ENCODE measurements around the gene CNTNAP5. TPM values are rescaled to one million over a fixed set of nuclear protein-coding genes. Genes with fewer than 3 reads are reported as not detected.

Gene CNTNAP5
- total RNA-seq, 1 experiment from 2014 or later: not detected

DNA sequence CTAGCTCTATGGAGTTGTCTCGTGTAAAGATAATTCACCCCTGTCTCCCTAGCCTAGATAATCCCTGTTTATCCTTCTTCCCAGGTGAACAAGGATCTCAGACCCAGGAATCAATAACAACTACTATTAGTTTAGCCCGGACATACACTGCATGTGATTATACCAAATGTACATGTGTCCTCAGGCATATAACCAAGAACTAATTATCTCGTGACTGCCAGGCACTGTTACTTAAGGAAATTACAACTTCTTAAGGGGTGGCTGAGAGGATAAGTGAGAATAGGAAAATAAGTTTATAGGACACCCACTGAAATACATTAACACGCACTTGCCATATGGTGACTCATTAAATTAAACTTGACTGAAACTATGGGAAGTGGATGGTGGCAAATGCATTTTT is 126.6 kb downstream of the CNTNAP5 start:
- H3K4me3 Mint-ChIP-seq (ENCODE audit: unreplicated experiment): no peak overlapping the region
- H3K4me1 Mint-ChIP-seq (ENCODE audit: insufficient read depth, unreplicated experiment): peaks cover 4% of the 10 kb centered on the region
- H3K27me3 Mint-ChIP-seq (ENCODE audit: insufficient read depth, unreplicated experiment): no peaks in the 10 kb centered on the region
- TF ChIP-seq, protein P1, sequence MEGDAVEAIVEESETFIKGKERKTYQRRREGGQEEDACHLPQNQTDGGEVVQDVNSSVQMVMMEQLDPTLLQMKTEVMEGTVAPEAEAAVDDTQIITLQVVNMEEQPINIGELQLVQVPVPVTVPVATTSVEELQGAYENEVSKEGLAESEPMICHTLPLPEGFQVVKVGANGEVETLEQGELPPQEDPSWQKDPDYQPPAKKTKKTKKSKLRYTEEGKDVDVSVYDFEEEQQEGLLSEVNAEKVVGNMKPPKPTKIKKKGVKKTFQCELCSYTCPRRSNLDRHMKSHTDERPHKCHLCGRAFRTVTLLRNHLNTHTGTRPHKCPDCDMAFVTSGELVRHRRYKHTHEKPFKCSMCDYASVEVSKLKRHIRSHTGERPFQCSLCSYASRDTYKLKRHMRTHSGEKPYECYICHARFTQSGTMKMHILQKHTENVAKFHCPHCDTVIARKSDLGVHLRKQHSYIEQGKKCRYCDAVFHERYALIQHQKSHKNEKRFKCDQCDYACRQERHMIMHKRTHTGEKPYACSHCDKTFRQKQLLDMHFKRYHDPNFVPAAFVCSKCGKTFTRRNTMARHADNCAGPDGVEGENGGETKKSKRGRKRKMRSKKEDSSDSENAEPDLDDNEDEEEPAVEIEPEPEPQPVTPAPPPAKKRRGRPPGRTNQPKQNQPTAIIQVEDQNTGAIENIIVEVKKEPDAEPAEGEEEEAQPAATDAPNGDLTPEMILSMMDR (IDR thresholded peaks at IDR 0.05; ENCODE audit: unreplicated experiment): no peak
- ChIA-PET CTCF (no interaction called here), POLR2A (no interaction called here)
- BruUV-seq (replicated peaks): no TSS peak
- H3K36me3 Mint-ChIP-seq (ENCODE audit: insufficient read depth, unreplicated experiment): no peaks in the 10 kb centered on the region
- no peak overlapping the region for H3K27ac Mint-ChIP-seq (ENCODE audit: low read depth, unreplicated experiment)
- DNase-seq (ENCODE audit: unreplicated experiment): no peak
- intact Hi-C loops (cut with micrococcal nuclease): no loop called here
- no peaks in the 10 kb centered on the region for H3K9me3 Mint-ChIP-seq (ENCODE audit: unreplicated experiment)

DNA sequence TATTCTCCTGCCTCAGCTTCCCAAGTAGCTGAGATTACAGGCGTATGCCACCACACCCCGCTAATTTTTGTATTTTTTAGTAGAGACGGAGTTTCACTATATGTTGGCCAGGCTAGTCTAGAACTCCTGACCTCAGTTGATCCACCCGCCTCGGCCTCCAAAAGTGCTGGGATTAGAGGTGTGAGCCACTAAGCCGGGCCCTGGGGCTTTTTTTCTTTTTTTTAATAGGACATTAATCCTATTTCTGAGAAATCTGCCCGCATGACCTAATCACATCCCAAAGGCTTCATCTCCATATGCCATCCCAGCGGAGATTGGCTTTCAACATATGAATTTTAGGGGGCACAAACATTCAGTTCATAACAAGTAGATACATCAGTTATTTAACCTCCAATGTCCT is 128.6 kb downstream of the CNTNAP5 start:
- TF ChIP-seq, protein P1 (IDR thresholded peaks at IDR 0.05; ENCODE audit: unreplicated experiment): no peak

DNA sequence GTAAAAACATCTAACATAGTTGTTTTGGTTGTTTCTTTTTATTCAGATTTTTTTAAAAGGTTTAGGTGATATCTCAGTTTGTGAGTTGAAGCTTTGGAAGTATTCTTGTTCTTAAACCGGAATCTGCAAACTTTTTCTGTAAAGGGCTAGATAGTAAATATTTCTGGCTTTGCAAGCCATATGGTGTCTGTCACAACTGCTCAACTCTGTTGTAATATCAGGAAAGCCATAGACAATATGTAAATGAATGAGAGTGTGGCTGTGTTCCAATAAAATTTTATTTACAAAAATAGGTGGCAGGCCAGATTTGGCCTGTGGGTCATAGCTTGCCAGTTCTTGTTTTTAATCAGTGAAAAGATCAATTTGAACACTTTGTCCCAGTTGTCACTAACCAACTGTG is 134.1 kb downstream of the CNTNAP5 start:
- intact Hi-C loops (cut with micrococcal nuclease): no loop called here

More for the DNA sequence above, 128.6 kb downstream of the CNTNAP5 start:
- intact Hi-C loops (cut with micrococcal nuclease): no loop called here
- CTCF ChIA-PET: no interaction called here
- no peaks in the 10 kb centered on the region for H3K9me3 Mint-ChIP-seq (ENCODE audit: unreplicated experiment)
- no peak for DNase-seq (ENCODE audit: unreplicated experiment)
- H3K27ac Mint-ChIP-seq (ENCODE audit: low read depth, unreplicated experiment): no peak overlapping the region
- no peaks in the 10 kb centered on the region for H3K36me3 Mint-ChIP-seq (ENCODE audit: insufficient read depth, unreplicated experiment)
- H3K27me3 Mint-ChIP-seq (ENCODE audit: insufficient read depth, unreplicated experiment): no peaks in the 10 kb centered on the region
- no peak overlapping the region for H3K4me3 Mint-ChIP-seq (ENCODE audit: unreplicated experiment)
- H3K4me1 Mint-ChIP-seq (ENCODE audit: insufficient read depth, unreplicated experiment): no peaks in the 10 kb centered on the region
- POLR2A ChIA-PET: no interaction called here
- BruUV-seq (replicated peaks): no TSS peak

DNA sequence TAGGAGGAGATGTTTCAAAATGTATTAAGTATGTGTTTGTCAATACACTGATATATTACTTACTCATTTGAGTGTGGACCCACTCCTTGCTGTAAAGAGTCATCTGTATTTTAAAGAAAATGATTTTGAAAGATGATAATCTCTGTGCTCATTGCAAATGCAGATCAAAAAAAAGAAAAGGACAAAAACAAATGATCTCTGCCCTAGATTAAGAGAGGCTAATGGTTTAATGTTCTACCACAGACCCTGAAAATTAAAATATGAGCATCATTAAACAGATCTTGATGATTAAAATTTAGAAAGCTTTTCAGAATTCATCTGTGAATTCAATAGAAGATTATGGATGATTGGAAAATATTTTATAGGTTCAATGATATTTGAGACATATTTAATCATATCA is 136.5 kb downstream of the CNTNAP5 start:
- Mint-ChIP-seq H3K9me3 (ENCODE audit: unreplicated experiment) (peaks cover under 1% of the 10 kb centered on the region), H3K27me3 (ENCODE audit: insufficient read depth, unreplicated experiment) (no peaks in the 10 kb centered on the region), H3K27ac (ENCODE audit: low read depth, unreplicated experiment) (no peak overlapping the region), H3K4me3 (ENCODE audit: unreplicated experiment) (no peak overlapping the region), H3K36me3 (ENCODE audit: insufficient read depth, unreplicated experiment) (no peaks in the 10 kb centered on the region), H3K4me1 (ENCODE audit: insufficient read depth, unreplicated experiment) (peaks cover 20% of the 10 kb centered on the region)
- no TSS peak for BruUV-seq (replicated peaks)
- intact Hi-C loops (cut with micrococcal nuclease): no loop called here
- TF ChIP-seq, protein P1 (IDR thresholded peaks at IDR 0.05; ENCODE audit: unreplicated experiment): no peak
- ChIA-PET CTCF (no interaction called here), POLR2A (no interaction called here)
- no peak for DNase-seq (ENCODE audit: unreplicated experiment)

More for the DNA sequence above, 134.1 kb downstream of the CNTNAP5 start:
- no peak for DNase-seq (ENCODE audit: unreplicated experiment)
- Mint-ChIP-seq H3K4me1 (ENCODE audit: insufficient read depth, unreplicated experiment) (peaks cover 11% of the 10 kb centered on the region), H3K36me3 (ENCODE audit: insufficient read depth, unreplicated experiment) (no peaks in the 10 kb centered on the region), H3K27me3 (ENCODE audit: insufficient read depth, unreplicated experiment) (no peaks in the 10 kb centered on the region), H3K4me3 (ENCODE audit: unreplicated experiment) (no peak overlapping the region), H3K9me3 (ENCODE audit: unreplicated experiment) (no peaks in the 10 kb centered on the region), H3K27ac (ENCODE audit: low read depth, unreplicated experiment) (no peak overlapping the region)
- CTCF ChIA-PET: no interaction called here
- BruUV-seq (replicated peaks): no TSS peak
- TF ChIP-seq, protein P1 (IDR thresholded peaks at IDR 0.05; ENCODE audit: unreplicated experiment): no peak
- POLR2A ChIA-PET: no interaction called here
